GM18861 (cell line): ENCODE results near the gene PLSCR1.
"Not testable (repeated sequence)": the region's sequence is repeated elsewhere in the genome, so short reads cannot be mapped to it uniquely, and the experiment has no call there.

Experiments used
- ATAC-seq: cut with Tn5 transposase; IDR thresholded peaks from one replicate; pipeline ENCODE4 v1.9.1; 2021; ENCODE audit not compliant: unreplicated experiment

The PLSCR1 gene

GRCh38 chr3:146550743-146551510 is 6.5 kb upstream of the PLSCR1 start:
- ATAC-seq, result peak; percentile 95

GRCh38 chr3:146550070-146550615 is 5.7 kb upstream of the PLSCR1 start:
- no peak for ATAC-seq

- no peak for ATAC-seq
These were observed 2.9 kb upstream of the PLSCR1 start for GRCh38 chr3:146547235-146547835.

GRCh38 chr3:146546366-146546965 is 2.1 kb upstream of the PLSCR1 start:
- ATAC-seq, result no peak

GRCh38 chr3:146544929-146545528 is 622 bp upstream of the PLSCR1 start:
- no peak for ATAC-seq

GRCh38 chr3:146543461-146544001 is 876 bp downstream of the PLSCR1 start:
- peak; percentile 3 for ATAC-seq

GRCh38 chr3:146542978-146543377 is 1.4 kb downstream of the PLSCR1 start:
- no peak for ATAC-seq

GRCh38 chr3:146542179-146542578 is 2.2 kb downstream of the PLSCR1 start:
- ATAC-seq, result no peak

- ATAC-seq, result no peak
These were observed 3.4 kb downstream of the PLSCR1 start for GRCh38 chr3:146540978-146541377.

GRCh38 chr3:146540236-146540635 is 4.2 kb downstream of the PLSCR1 start:
- ATAC-seq, result no peak

GRCh38 chr3:146539315-146539714 is 5.1 kb downstream of the PLSCR1 start:
- no peak for ATAC-seq

GRCh38 chr3:146537603-146538002 is 6.8 kb downstream of the PLSCR1 start:
- no peak for ATAC-seq

- no peak for ATAC-seq
These were observed 7.7 kb downstream of the PLSCR1 start for GRCh38 chr3:146536681-146537080.

GRCh38 chr3:146532406-146532805 is 12.0 kb downstream of the PLSCR1 start:
- ATAC-seq, result no peak

GRCh38 chr3:146530609-146531008 is 13.8 kb downstream of the PLSCR1 start:
- no peak for ATAC-seq

- no peak for ATAC-seq
These were observed 15.4 kb downstream of the PLSCR1 start for GRCh38 chr3:146529021-146529420.

GRCh38 chr3:146524961-146525360 is 19.4 kb downstream of the PLSCR1 start:
- no peak for ATAC-seq

- ATAC-seq, result no peak
These were observed 20.9 kb downstream of the PLSCR1 start for GRCh38 chr3:146523531-146523930.

GRCh38 chr3:146522174-146523158 is 21.9 kb downstream of the PLSCR1 start:
- not testable (repeated sequence) for ATAC-seq

- ATAC-seq, result no peak
These were observed 23.0 kb downstream of the PLSCR1 start for GRCh38 chr3:146521394-146521793.
